Measurements from ENCODE around the gene PCDHB11.
"Not testable (repeated sequence)": the region's sequence is repeated elsewhere in the genome, so short reads cannot be mapped to it uniquely, and the experiment has no call there.

Gene PCDHB11

GRCh38 chr5:141246971-141247370 is 47.5 kb downstream of the PCDHB11 start:
- DNase-seq: not testable (repeated sequence)

GRCh38 chr5:141247434-141247833 is 48.0 kb downstream of the PCDHB11 start:
- DNase-seq: not testable (repeated sequence)

- DNase-seq: no peak
Observed at GRCh38 chr5:141250576-141250975, 51.1 kb downstream of the PCDHB11 start.
